Naive thymus-derived CD4-positive, alpha-beta T cell (primary cell): Measurements from ENCODE around the gene CFAP65. TPM values are rescaled to one million over a fixed set of nuclear protein-coding genes. Genes with fewer than 3 reads are reported as not detected.
A peak's percentile ranks its signal among the peaks of the same experiment; 100 is the strongest.

Experiments
- ATAC-seq: fragments of 150-1000 bp; cut with Tn5 transposase; 2 replicates; pipeline ENCODE4 v1.10.0; 2021; ENCODE audit warnings: mild to moderate bottlenecking, moderate library complexity
- CTCF ChIA-PET: fragments of 350-600 bp; sonication (Branson Sonifier 250); formaldehyde crosslinking; loops from one replicate; lab custom pipeline; 2021; ENCODE audit warnings: antibody characterized with exemption; lab: Charles Lee
- POLR2A ChIA-PET: fragments of 350-600 bp; sonication (Branson Sonifier 250); formaldehyde crosslinking; loops from one replicate; lab custom pipeline; 2021; ENCODE audit warnings: antibody characterized with exemption, inconsistent platforms; lab: Charles Lee
- DNase-seq, 9 donors: peaks; one replicate each; pipeline versions ENCODE4 v3.0.0 to v3.0.0-alpha.2; 2020 to 2022; ENCODE audit warnings: mixed read lengths in 1 of 9
- H3K27ac ChIP-seq: one replicate; pipeline ENCODE4 v1.7.0; 2013; ENCODE audit warnings: mild to moderate bottlenecking, low read depth, low read length, moderate library complexity
- H3K27me3 ChIP-seq, 2 donors: one replicate each; pipeline ENCODE4 v1.7.0; 2013; ENCODE audit warnings: low read length in 2 of 2, mild to moderate bottlenecking in 2 of 2, moderate library complexity in 2 of 2; ENCODE audit not compliant: control insufficient read depth in 2 of 2, insufficient read depth in 2 of 2
- H3K36me3 ChIP-seq, 3 experiments: 1 replicate in 2 of 3; 2 replicates in 1 of 3; pipeline ENCODE4 v1.7.0; 2013; ENCODE audit warnings: low read length in 3 of 3, mild to moderate bottlenecking in 3 of 3, moderate library complexity in 1 of 3; ENCODE audit not compliant: insufficient read depth in 3 of 3, control insufficient read depth in 2 of 3
- H3K4me1 ChIP-seq, 2 donors: one replicate each; pipeline ENCODE4 v1.7.0; 2013; ENCODE audit warnings: low read length in 2 of 2, mild to moderate bottlenecking in 2 of 2, moderate library complexity in 1 of 2; ENCODE audit not compliant: control insufficient read depth in 2 of 2, insufficient read depth in 2 of 2
- H3K4me3 ChIP-seq: 2 replicates; pipeline ENCODE4 v1.7.0; 2013; ENCODE audit warnings: mild to moderate bottlenecking, low read length
- H3K9me3 ChIP-seq, 3 experiments: 1 replicate in 2 of 3; 2 replicates in 1 of 3; pipeline ENCODE4 v1.7.0; 2013; ENCODE audit warnings: low read length in 3 of 3; ENCODE audit not compliant: control insufficient read depth in 2 of 3
- H3K27ac Mint-ChIP-seq, 9 donors: one replicate each; pipeline ENCODE4 v1.8.0; 2020 to 2022; ENCODE audit warnings: mixed read lengths in 9 of 9, mild to moderate bottlenecking in 8 of 9, moderate library complexity in 5 of 9, inconsistent platforms in 2 of 9
- H3K27me3 Mint-ChIP-seq, 5 donors: one replicate each; pipeline ENCODE4 v1.8.0; 2021 to 2022; ENCODE audit warnings: mixed read lengths in 5 of 5, mild to moderate bottlenecking in 1 of 5
- H3K36me3 Mint-ChIP-seq, 5 donors: one replicate each; pipeline ENCODE4 v1.8.0; 2020 to 2022; ENCODE audit warnings: mixed read lengths in 5 of 5, mild to moderate bottlenecking in 3 of 5, inconsistent platforms in 1 of 5
- H3K4me1 Mint-ChIP-seq, 7 donors: one replicate each; pipeline ENCODE4 v1.8.0; 2020 to 2022; ENCODE audit warnings: mixed read lengths in 7 of 7, mild to moderate bottlenecking in 3 of 7, inconsistent platforms in 1 of 7
- H3K4me3 Mint-ChIP-seq, 10 donors: one replicate each; pipeline ENCODE4 v1.8.0; 2020 to 2022; ENCODE audit warnings: mild to moderate bottlenecking in 10 of 10, mixed read lengths in 10 of 10, moderate library complexity in 6 of 10, inconsistent platforms in 2 of 10
- H3K9me3 Mint-ChIP-seq, 11 donors: one replicate each; pipeline ENCODE4 v1.8.0; 2020 to 2022; ENCODE audit warnings: mixed read lengths in 11 of 11, mild to moderate bottlenecking in 4 of 11, inconsistent platforms in 1 of 11, moderate library complexity in 1 of 11
- intact Hi-C, 2 donors: fragments of 100-400 bp; cut with micrococcal nuclease; formaldehyde crosslinking; loops; one replicate each; pipeline ENCODE4 v1.15.1; 2023
- polyA plus RNA-seq, 2 donors: library from polyadenylated mRNA; unstranded; fragments of 300-500 nt; fragmentation: Illumina TruSeq; gene quantifications; one replicate each; pipeline ENCODE4 v1.2.3, GENCODE V29; 2021
- total RNA-seq, 6 experiments: library from RNA in 5 of 6; stranded (reverse) in 5 of 6; gene quantifications; 1 replicate in 5 of 6; 2 replicates in 1 of 6; pipeline ENCODE4 v1.2.3 and lab custom pipeline; 2021 to 2026

The CFAP65 gene
- total and polyA plus RNA-seq, 7 experiments from 2014 or later = not detected

DNA sequence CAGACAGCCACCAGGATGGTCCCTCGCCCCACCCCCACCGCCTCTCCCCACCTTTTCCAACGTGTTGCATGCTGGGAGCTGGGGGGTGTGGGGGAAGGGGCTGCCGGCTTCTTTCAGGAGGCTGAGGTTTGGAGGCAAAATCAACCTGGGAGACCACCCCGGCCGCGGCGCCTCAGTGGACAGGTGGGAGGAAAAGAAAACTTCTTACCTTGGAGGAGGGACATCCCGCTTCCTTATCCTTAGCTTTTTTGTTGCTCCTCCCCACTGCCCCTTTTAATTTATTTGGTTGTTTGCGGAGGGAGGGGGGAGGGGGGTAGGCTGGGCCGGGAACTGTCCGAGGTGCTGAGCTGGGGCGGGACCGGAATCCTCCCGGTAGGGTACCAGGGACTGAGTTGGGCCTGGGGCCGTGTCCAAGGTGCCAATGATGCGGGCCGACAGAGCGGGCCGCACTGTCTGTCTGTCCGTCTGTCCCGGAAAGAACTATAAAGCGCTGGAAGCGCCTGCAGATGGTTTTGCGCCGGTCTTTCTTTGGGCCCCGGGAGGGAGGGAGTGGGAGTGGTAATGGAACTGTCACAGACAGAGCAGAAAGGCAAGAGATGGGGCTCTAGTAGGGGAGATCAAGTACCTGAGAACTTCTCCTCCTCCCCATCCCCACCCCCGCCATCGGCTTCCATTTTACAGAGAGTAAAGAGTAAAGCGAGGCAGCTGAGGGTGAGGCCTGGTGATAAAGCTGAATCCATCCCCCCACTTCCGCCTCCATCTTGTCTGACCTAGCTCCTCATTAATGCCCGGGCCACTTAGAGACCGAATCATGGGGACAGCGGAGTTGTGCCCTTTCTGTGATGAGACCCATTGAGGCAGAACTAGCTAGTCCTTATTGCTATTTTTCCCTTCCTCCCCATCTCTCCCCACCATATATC is 79.4 kb downstream of the CFAP65 start:
- Mint-ChIP-seq H3K4me1 (peaks cover 6 to 26% (median 14%) of the 10 kb centered on the region in 7 donors), H3K27ac (no peak overlapping the region), H3K9me3 (peaks cover 0 to 11% (median 5%) of the 10 kb centered on the region in 11 donors), H3K4me3 (peak overlapping the region in 5 of 10 donors; percentile 35 to 81 (median 47)), H3K27me3 (peaks cover 70 to 79% (median 72%) of the 10 kb centered on the region in 5 donors), H3K36me3 (peaks cover 0 to 10% (median 0%) of the 10 kb centered on the region in 5 donors)
- no peak overlapping the region for H3K27ac ChIP-seq
- intact Hi-C loops = loop anchor here (2.0 to 5.0 kb wide), 3 partner anchors 19 to 345 kb away; partner anchors contain the start of gene PTPRN (in 1 of the 2)
- no peaks in the 10 kb centered on the region for H3K36me3 ChIP-seq
- H3K4me3 ChIP-seq = no peak overlapping the region
- H3K9me3 ChIP-seq = no peaks in the 10 kb centered on the region
- ATAC-seq = no peak
- ChIA-PET CTCF (interaction anchor here (1.4 kb wide), 1 partner anchor 14 kb away, joined by 3 read pairs; no protein-coding TSS in a partner anchor), POLR2A (no interaction called here)
- peaks cover 17 to 37% of the 10 kb centered on the region in 2 donors for H3K27me3 ChIP-seq
- H3K4me1 ChIP-seq = peaks cover 3 to 8% of the 10 kb centered on the region in 2 donors
- DNase-seq = peak in 1 of 9 donors; percentile 15

DNA sequence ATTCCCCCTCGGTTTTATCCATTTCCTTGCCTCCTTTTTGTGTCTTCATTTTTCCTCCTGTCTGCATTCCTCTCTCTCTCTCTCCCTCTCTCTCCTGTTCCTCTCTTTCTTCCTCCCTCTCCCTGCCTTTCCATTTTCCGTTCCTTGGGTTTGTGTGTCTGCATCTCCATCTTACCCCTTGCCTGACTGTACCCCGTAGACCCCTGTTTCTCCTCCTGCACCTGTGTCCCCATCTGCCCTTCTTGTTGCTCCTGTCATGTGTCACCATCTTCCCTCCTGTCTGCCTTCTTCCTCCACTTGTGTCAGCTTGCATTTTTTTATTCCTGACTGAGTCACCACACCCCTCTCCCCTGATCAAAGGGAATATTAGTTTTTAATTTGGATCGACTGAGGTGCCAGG is 80.1 kb downstream of the CFAP65 start:
- no peak overlapping the region for H3K27ac ChIP-seq
- POLR2A ChIA-PET = no interaction called here
- Mint-ChIP-seq H3K4me3 (peak overlapping the region; percentile 8 to 81 (median 66)), H3K27me3 (peaks cover 67 to 77% (median 71%) of the 10 kb centered on the region in 5 donors), H3K4me1 (peaks cover 6 to 26% (median 14%) of the 10 kb centered on the region in 7 donors), H3K9me3 (peaks cover 0 to 11% (median 5%) of the 10 kb centered on the region in 11 donors), H3K36me3 (peaks cover 0 to 10% (median 0%) of the 10 kb centered on the region in 5 donors), H3K27ac (peak overlapping the region in 1 of 9 donors; percentile 15)
- ATAC-seq (no peak), DNase-seq (no peak)
- intact Hi-C loops = loop anchor here (5.0 kb wide), 2 partner anchors 84 to 346 kb away; partner anchors contain the start of gene PTPRN (in 1 of the 2)
- H3K4me3 ChIP-seq = no peak overlapping the region
- no peaks in the 10 kb centered on the region for H3K36me3 ChIP-seq
- H3K27me3 ChIP-seq = peaks cover 17 to 37% of the 10 kb centered on the region in 2 donors
- peaks cover 3 to 8% of the 10 kb centered on the region in 2 donors for H3K4me1 ChIP-seq
- CTCF ChIA-PET = interaction anchor here (1.4 kb wide), 1 partner anchor 15 kb away, joined by 3 read pairs; no protein-coding TSS in a partner anchor
- H3K9me3 ChIP-seq = no peaks in the 10 kb centered on the region

DNA sequence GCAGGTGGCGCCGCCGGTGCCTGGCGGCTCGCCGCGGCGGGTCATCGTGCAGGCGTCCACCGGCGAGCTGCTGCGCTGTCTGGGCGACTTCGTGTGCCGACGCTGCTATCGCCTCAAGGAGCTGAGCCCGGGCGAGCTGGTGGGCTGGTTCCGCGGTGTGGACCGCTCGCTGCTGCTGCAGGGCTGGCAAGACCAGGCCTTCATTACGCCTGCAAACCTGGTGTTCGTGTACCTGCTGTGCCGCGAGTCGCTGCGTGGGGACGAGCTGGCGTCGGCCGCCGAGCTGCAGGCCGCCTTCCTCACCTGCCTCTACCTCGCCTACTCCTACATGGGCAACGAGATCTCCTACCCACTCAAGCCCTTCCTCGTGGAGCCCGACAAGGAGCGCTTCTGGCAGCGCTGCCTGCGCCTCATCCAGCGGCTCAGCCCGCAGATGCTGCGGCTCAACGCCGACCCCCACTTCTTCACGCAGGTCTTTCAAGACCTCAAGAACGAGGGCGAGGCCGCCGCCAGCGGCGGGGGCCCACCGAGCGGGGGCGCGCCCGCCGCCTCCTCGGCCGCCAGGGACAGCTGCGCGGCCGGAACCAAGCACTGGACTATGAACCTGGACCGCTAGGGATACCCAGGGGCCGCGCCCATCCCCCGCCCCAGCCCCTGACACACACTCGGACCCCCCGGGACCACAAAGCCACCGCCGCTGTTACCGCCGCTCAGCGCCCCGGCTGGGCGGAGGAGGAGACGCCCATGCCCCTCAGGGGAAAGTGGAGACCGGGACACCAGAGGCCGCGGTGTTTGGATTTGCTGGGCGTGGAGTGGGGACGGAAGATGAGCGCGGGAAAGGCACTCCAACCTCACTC is 80.8 kb downstream of the CFAP65 start:
- no peaks in the 10 kb centered on the region for H3K9me3 ChIP-seq
- no peak for ATAC-seq
- peaks cover 0 to 10% (median 0%) of the 10 kb centered on the region in 5 donors for H3K36me3 Mint-ChIP-seq
- H3K4me1 ChIP-seq = peaks cover 3 to 8% of the 10 kb centered on the region in 2 donors
- H3K27me3 ChIP-seq = peaks cover 17 to 37% of the 10 kb centered on the region in 2 donors
- peaks cover 0 to 11% (median 5%) of the 10 kb centered on the region in 11 donors for H3K9me3 Mint-ChIP-seq
- intact Hi-C loops = loop anchor here (5.0 kb wide), 2 partner anchors 83 to 347 kb away; partner anchors contain the start of gene PTPRN (in 1 of the 2)
- ChIA-PET POLR2A (no interaction called here), CTCF (interaction anchor here (1.4 kb wide), 1 partner anchor 15 kb away, joined by 3 read pairs; no protein-coding TSS in a partner anchor)
- DNase-seq = no peak
- no peak overlapping the region for H3K27ac ChIP-seq
- H3K4me3 ChIP-seq = no peak overlapping the region
- peaks cover 63 to 79% (median 69%) of the 10 kb centered on the region in 5 donors for H3K27me3 Mint-ChIP-seq
- no peak overlapping the region for H3K27ac Mint-ChIP-seq
- peaks cover 6 to 26% (median 14%) of the 10 kb centered on the region in 7 donors for H3K4me1 Mint-ChIP-seq
- peak overlapping the region in 9 of 10 donors; percentile 1 to 81 (median 59) for H3K4me3 Mint-ChIP-seq
- H3K36me3 ChIP-seq = no peaks in the 10 kb centered on the region

DNA sequence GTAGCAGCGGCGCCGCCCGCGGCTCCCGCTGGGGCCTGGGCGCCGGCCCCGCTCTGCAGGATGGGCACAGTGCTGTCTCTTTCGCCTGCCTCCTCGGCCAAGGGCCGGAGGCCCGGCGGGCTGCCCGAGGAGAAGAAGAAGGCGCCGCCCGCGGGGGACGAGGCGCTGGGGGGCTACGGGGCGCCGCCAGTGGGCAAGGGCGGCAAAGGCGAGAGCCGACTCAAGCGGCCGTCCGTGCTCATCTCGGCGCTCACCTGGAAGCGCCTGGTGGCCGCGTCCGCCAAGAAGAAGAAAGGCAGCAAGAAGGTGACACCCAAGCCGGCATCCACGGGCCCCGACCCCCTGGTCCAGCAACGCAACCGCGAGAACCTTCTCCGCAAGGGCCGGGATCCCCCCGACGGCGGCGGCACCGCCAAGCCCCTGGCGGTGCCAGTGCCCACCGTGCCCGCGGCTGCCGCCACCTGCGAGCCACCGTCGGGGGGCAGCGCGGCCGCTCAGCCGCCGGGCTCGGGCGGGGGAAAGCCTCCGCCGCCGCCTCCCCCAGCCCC is 81.5 kb downstream of the CFAP65 start:
- intact Hi-C loops = loop anchor here (5.0 kb wide), 2 partner anchors 83 to 347 kb away; partner anchors contain the start of gene PTPRN (in 1 of the 2)
- Mint-ChIP-seq H3K27me3 (peaks cover 64 to 75% (median 69%) of the 10 kb centered on the region in 5 donors), H3K4me1 (peaks cover 6 to 26% (median 14%) of the 10 kb centered on the region in 7 donors), H3K27ac (no peak overlapping the region), H3K4me3 (peak overlapping the region in 2 of 10 donors; percentile 62 to 81), H3K9me3 (peaks cover 0 to 11% (median 5%) of the 10 kb centered on the region in 11 donors), H3K36me3 (peaks cover 0 to 10% (median 0%) of the 10 kb centered on the region in 5 donors)
- Histone ChIP-seq H3K4me3 (no peak overlapping the region), H3K27me3 (peaks cover 17 to 37% of the 10 kb centered on the region in 2 donors), H3K27ac (no peak overlapping the region), H3K9me3 (no peaks in the 10 kb centered on the region), H3K4me1 (peaks cover 3 to 8% of the 10 kb centered on the region in 2 donors), H3K36me3 (no peaks in the 10 kb centered on the region)
- DNase-seq (no peak), ATAC-seq (no peak)
- ChIA-PET POLR2A (no interaction called here), CTCF (interaction anchor here (1.4 kb wide), 1 partner anchor 20 kb away, joined by 5 read pairs; no protein-coding TSS in a partner anchor)

DNA sequence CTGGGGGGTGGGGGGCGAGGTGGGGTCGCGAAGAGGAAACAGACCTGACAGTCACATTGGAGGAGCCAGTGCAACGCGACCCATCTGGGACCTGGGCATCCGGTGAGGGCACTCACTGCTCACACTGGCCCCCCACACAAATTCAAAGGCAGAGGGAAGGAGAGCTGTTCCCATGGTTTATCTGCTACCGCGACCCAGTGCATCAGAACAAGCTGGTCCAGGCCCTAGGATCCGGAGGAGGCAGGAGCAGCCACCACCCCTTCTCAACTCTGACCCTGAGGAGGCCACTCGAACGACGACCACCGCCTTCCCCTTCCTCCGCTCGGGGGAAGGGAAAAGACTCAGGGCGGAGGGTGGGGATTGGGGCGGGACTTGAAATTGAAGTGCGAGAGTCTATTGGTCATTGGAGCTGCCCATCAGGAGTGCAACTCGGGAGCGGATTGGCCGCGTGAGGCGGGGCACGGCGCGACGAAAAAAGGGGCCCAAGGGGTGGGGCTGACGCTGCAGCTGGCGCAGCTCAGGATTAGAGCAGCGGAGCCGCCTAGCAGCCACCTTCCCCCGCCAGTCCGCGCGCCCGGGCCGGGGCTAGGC is 82.1 kb downstream of the CFAP65 start, which contains the start of gene CDK5R2:
CDK5R2 (plus strand) TSS at position 526 of the 591 bp plus-strand sequence. CDS start 155 bp downstream, outside the sequence.
- H3K4me3 Mint-ChIP-seq = peak within 1 kb of the TSS; percentile 36 to 81 (median 70)

More for the DNA sequence above, 82.1 kb downstream of the CFAP65 start, which contains the start of gene CDK5R2:
- CTCF ChIA-PET = interaction anchor here (1.4 kb wide), 1 partner anchor 21 kb away, joined by 5 read pairs; no protein-coding TSS in a partner anchor
- POLR2A ChIA-PET = no interaction called here
- peaks cover 6 to 26% (median 14%) of the 10 kb centered on the region in 7 donors for H3K4me1 Mint-ChIP-seq
- H3K4me1 ChIP-seq = peaks cover 3 to 8% of the 10 kb centered on the region in 2 donors
- H3K36me3 Mint-ChIP-seq = peaks cover 0 to 10% (median 0%) of the 10 kb centered on the region in 5 donors
- DNase-seq (peak in 7 of 9 donors; percentile 21 to 50 (median 33)), ATAC-seq (peak; percentile 76)
- no peaks in the 10 kb centered on the region for H3K9me3 ChIP-seq
- H3K36me3 ChIP-seq = no peaks in the 10 kb centered on the region
- peaks cover 17 to 33% of the 10 kb centered on the region in 2 donors for H3K27me3 ChIP-seq
- intact Hi-C loops = no loop called here
- peaks cover 64 to 78% (median 69%) of the 10 kb centered on the region in 5 donors for H3K27me3 Mint-ChIP-seq
- peaks cover 0 to 11% (median 5%) of the 10 kb centered on the region in 11 donors for H3K9me3 Mint-ChIP-seq
- no peak within 1 kb of the TSS for H3K27ac ChIP-seq
- no peak within 1 kb of the TSS for H3K4me3 ChIP-seq
- H3K27ac Mint-ChIP-seq = peak within 1 kb of the TSS in 1 of 9 donors; percentile 43
